ENCODE results near the gene HK2. TPM values are rescaled to one million over a fixed set of nuclear protein-coding genes. Genes with fewer than 3 reads are reported as not detected.
"Not testable (repeated sequence)": the region's sequence is repeated elsewhere in the genome, so short reads cannot be mapped to it uniquely, and the experiment has no call there.

The HK2 gene
- total RNA-seq, 1 experiment from 2014 or later, result 39.2 TPM

GRCh38 chr2:74831693-74832530 lies 2.0 kb upstream of the HK2 start:
- in situ Hi-C loops (cut with HindIII; ENCODE audit: low pct_unique_long_range_greater_than_20kb, low sequenced_read_pairs), result no loop called here
- DNase-seq (ENCODE audit: low read depth, low spot score), result peak; percentile 48

DNA sequence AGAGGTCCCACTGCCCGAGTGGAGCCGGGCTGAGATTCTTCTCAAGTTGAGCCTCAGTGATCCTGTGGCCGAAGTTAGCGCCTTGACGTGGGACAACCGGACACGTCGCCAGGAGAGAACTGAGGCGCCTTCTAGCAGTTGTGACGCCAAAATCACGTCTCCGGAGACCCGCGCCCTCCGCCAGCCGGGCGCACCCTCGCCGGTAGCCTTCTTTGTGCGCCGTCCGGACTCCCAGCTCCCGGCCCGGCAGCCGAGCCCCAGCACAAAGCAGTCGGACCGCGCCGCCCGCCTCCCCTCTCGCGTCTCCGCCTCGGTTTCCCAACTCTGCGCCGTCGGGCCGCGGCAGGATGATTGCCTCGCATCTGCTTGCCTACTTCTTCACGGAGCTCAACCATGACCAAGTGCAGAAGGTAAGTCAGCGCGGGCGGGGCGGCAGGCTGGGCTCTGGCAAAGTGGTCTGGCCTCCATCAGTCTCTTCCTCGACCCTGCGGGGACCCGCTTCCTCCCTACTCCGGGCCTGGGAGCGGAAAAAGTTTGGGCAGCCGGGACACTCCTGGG lies 386 bp downstream of the HK2 start:
- not testable (repeated sequence) for DNase-seq (ENCODE audit: low read depth, low spot score)

DNA sequence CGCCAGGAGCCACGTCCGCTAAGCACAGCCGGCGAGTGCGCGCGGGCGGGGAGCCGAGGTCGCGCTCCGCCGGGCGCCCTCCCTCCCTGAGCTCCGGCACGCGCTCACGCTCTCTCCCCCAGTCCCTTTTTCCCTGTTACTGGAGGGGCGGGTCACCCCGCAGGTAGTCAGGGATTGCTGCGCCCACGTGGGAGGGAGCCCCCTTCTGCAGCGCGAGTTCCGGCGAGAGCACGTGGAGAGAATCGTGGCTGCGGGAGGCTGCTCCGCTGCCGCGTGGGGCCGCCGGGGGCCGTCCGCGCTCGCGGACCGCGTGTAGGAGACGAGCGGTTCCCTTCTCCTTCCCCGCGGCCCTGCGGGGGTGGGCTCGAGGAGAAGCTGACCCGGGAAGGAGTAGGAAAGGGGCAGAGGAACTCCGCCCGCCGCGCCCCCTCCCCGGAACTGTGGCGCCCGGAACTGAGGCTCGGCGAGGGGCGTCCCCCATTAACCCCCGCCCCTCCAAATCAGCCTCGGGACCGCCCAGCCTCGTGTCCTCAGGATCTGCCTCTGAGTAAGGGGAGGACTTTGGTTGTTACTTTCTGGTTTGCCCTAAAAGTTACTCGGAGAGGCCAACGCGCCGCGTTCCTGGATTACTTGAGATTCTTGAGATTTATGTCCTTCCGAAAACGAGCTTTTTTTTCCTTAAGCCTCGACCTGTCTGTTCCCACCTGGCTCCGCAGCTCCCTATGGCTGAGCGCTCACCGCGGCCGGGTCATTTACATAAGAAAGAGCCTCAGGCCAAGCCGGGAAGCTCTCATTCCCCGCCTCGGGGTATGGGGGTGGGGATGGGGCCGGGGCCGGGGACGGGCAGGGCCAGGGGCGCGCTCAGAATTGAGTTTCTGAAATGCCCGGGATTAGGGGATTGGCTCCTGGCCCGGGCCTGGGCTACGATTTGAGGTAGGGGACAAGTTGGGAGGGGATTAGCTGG lies 1.1 kb downstream of the HK2 start:
- DNase-seq (ENCODE audit: low read depth, low spot score), result peak; percentile 67
- in situ Hi-C loops (cut with HindIII; ENCODE audit: low pct_unique_long_range_greater_than_20kb, low sequenced_read_pairs), result no loop called here

More for the DNA sequence above, 386 bp downstream of the HK2 start:
- in situ Hi-C loops (cut with HindIII; ENCODE audit: low pct_unique_long_range_greater_than_20kb, low sequenced_read_pairs), result not testable (repeated sequence)

DNA sequence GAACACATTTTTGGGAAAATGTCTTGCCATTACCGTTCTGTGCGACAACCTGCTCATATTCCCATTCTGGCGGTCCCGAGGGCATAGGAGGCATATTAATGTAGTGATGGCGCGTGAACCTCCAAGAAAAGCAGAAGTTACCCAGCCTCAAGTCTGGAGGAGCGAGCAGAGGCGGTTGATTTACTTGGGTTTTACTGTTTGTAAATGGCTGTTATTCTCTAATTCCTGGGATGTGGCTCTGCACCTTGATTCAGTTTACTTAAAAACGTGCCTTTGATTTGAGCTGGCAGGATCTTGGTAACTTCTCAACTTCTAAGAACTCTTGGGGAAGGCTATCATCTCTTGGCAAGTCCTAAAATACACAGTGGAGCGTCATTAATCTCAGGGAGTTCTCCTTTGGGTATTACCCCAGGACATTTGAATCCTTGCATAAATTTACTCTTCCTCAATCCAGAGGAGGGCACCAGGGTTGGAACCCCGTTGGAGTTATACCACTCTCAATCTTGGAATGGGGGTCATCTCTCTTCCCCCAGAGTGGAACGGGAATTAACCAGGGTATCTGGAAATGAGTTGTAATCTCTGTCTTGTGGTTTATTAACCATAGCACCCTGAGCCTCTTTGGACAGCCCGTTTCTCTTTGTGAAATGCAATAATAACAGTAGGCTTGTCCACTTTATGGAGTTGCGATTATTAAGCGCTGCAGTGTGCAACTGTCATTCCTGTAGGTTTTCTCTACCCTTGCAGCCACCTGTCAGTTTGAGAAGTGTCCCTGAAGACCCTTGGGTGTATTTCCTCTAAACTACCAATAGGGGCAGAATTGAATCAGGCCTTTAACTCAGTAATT lies 2.1 kb downstream of the HK2 start:
- DNase-seq (ENCODE audit: low read depth, low spot score), result peak; percentile 79
- in situ Hi-C loops (cut with HindIII; ENCODE audit: low pct_unique_long_range_greater_than_20kb, low sequenced_read_pairs), result no loop called here

DNA sequence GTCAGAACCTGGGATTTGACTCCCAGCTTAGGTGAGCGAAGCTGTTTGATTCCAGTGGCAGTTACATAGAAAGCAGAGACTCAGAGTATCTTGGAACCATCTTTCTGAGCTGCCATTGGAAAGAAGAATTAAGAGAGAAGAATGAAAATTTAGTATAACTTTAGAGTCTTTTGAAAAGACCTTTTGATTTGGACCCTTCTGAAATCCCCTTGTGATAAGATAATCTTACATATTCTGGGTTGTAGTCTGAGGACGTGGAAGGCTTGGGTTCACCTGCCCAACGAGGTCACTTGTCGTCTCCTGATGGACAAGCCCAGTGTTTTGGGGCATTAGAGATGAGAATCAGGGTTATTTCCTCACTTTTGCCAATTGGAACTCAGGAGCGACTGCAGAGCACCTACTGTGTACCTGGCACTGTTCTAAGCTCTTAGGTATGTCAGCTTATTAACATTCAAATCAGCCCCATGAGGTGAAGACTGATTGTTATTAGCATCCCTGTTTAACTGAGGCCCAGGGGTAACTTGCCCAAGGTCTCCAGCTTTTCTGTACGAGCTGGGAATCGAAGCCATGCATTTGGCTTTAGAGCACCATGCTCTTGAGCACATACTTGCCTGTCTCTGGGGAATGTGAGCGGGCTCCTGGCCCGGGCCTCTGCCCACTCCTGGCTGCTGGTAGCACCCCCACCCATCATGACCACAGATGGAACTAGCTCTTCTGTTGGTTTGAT lies 2.9 kb downstream of the HK2 start:
- in situ Hi-C loops (cut with HindIII; ENCODE audit: low pct_unique_long_range_greater_than_20kb, low sequenced_read_pairs), result no loop called here
- no peak for DNase-seq (ENCODE audit: low read depth, low spot score)

DNA sequence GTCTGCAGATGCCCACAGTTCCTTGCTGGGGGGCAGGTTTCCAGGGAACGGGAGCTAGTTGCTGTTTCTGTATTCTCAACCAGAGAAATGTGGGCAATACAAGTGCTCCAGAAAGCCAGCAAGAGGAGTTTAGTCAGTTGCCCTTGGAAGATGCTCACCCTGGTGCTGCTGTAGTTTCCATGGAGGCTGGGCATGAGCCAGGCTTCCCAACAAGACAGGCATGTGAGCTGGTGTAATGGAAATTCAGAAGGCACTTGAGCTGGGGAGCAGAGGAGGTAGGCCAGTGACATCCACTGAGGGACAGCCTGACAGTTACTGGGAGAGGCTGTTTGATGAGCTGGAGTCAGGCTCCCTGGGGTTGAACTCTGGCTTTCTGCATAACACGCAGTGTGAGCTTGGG lies 7.7 kb downstream of the HK2 start:
- no peak for DNase-seq (ENCODE audit: low read depth, low spot score)
- in situ Hi-C loops (cut with HindIII; ENCODE audit: low pct_unique_long_range_greater_than_20kb, low sequenced_read_pairs), result no loop called here

GRCh38 chr2:74843433-74843832 lies 9.5 kb downstream of the HK2 start:
- in situ Hi-C loops (cut with HindIII; ENCODE audit: low pct_unique_long_range_greater_than_20kb, low sequenced_read_pairs), result no loop called here

DNA sequence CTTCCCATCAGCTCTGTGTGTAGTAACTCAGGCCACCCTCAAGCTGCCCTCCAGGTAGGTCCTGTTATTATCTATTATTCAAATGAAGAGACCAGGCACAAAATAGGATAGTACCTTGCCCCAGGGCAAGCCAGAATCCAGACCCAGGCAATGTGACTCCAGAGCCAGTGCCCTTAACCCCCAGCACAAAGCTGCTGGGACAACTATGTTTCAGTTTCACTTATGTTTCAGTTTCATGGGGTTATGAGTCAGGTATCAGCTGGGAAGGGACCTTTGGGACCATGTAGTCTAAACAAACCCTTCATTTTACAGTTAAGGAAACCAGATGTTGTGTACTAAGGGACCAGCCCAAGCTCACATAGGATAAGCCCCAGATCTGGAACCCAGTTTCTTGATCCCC lies 10.0 kb downstream of the HK2 start:
- in situ Hi-C loops (cut with HindIII; ENCODE audit: low pct_unique_long_range_greater_than_20kb, low sequenced_read_pairs), result no loop called here
- DNase-seq (ENCODE audit: low read depth, low spot score), result peak; percentile 85

More at GRCh38 chr2:74843433-74843832, 9.5 kb downstream of the HK2 start:
- DNase-seq (ENCODE audit: low read depth, low spot score), result no peak

GRCh38 chr2:74844752-74845151 lies 10.8 kb downstream of the HK2 start:
- in situ Hi-C loops (cut with HindIII; ENCODE audit: low pct_unique_long_range_greater_than_20kb, low sequenced_read_pairs), result no loop called here
- DNase-seq (ENCODE audit: low read depth, low spot score), result no peak

DNA sequence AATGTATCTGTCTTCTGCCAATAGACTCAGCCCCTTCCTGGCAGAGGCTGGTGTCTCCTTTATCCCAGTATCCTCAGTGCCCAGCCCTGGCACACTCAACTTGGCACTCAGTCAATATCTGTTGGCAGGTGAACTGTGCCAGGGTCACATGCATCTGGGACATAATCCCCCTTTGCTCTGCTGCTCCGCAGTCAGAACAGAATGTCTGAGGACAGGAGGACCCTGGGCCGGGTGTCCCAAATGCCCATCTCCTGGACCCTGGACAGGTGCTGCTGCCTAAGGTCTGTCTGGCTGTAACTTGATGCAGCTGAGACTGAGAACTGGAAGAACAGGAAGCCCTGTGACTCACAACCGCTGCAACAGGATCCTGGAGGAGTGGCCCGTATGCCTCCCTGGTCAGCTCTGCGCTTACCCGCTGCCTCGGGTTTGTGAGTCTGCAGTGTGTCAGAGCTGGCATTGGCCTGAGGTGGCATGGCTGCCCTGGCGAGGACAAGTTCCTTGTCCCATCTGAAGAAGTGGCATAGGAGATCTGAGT lies 11.4 kb downstream of the HK2 start:
- DNase-seq (ENCODE audit: low read depth, low spot score), result peak; percentile 68

GRCh38 chr2:74845991-74846390 lies 12.1 kb downstream of the HK2 start:
- in situ Hi-C loops (cut with HindIII; ENCODE audit: low pct_unique_long_range_greater_than_20kb, low sequenced_read_pairs), result no loop called here

More for the DNA sequence above, 11.4 kb downstream of the HK2 start:
- in situ Hi-C loops (cut with HindIII; ENCODE audit: low pct_unique_long_range_greater_than_20kb, low sequenced_read_pairs), result no loop called here

GRCh38 chr2:74846481-74846880 lies 12.6 kb downstream of the HK2 start:
- no peak for DNase-seq (ENCODE audit: low read depth, low spot score)

More at GRCh38 chr2:74845991-74846390, 12.1 kb downstream of the HK2 start:
- DNase-seq (ENCODE audit: low read depth, low spot score), result no peak

DNA sequence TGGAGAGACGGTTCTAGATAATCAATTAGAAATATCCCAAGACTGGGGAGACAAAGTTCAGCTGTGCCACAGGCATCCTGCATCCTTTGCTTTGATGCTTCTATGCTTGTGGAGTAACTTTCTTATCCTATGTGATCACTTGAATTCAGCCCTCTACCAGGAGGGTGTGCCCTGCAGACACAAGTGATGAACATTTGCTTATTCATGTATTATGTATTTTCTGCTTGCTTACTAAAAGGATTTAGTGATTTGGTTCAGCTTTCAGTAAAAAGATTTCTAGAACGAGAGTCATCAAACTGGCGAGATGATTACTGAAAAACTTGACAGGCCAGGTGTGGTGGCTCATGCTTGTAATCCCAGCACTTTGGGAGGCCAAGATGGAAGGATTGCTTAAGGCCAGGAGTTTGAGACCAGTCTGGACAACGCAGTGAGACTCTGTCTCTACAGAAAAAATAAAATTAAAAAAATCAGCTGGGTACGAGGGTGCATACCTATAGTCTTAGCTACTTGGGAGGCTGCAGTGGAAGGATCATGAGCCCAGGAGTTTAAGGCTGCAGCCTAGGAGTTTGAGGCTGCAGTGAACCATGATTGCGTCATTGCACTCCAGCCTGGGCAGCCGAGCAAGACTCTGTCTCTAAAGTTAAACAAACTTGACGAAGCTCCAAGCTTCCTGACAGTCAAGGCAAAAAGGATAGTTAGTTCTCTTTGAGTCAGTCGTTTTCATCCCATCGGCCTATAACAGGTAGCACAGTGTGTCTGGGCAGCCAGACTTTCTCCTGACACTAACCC lies 13.3 kb downstream of the HK2 start:
- in situ Hi-C loops (cut with HindIII; ENCODE audit: low pct_unique_long_range_greater_than_20kb, low sequenced_read_pairs), result no loop called here

More at GRCh38 chr2:74846481-74846880, 12.6 kb downstream of the HK2 start:
- in situ Hi-C loops (cut with HindIII; ENCODE audit: low pct_unique_long_range_greater_than_20kb, low sequenced_read_pairs), result no loop called here

GRCh38 chr2:74849228-74849892 lies 15.4 kb downstream of the HK2 start:
- in situ Hi-C loops (cut with HindIII; ENCODE audit: low pct_unique_long_range_greater_than_20kb, low sequenced_read_pairs), result no loop called here
- DNase-seq (ENCODE audit: low read depth, low spot score), result peak; percentile 85

More for the DNA sequence above, 13.3 kb downstream of the HK2 start:
- no peak for DNase-seq (ENCODE audit: low read depth, low spot score)

- in situ Hi-C loops (cut with HindIII; ENCODE audit: low pct_unique_long_range_greater_than_20kb, low sequenced_read_pairs), result no loop called here
Observed at GRCh38 chr2:74850496-74851190, 16.7 kb downstream of the HK2 start.

More at GRCh38 chr2:74850496-74851190, 16.7 kb downstream of the HK2 start:
- no peak for DNase-seq (ENCODE audit: low read depth, low spot score)
